SK-N-SH (cell line): ENCODE measurements around the gene PAWR. TPM values are rescaled to one million over a fixed set of nuclear protein-coding genes. Genes with fewer than 3 reads are reported as not detected.

Experiments used
- CTCF ChIA-PET: fragments of 300-600, 350-600 bp; formaldehyde crosslinking; extraction: SDS; loops from one replicate; lab custom pipeline; 2021; lab: Yijun Ruan, JAX
- POLR2A ChIA-PET: fragments of 350-600 bp; sonication (Branson Sonifier 250); formaldehyde crosslinking; extraction: SDS; loops from one replicate; lab custom pipeline; 2020; ENCODE audit warnings: antibody characterized with exemption, inconsistent platforms; lab: Yijun Ruan, JAX
- DNase-seq: peaks from one replicate; pipeline ENCODE4 v3.0.0; 2012
- H2AFZ ChIP-seq: fragments of 200-600 bp; sonication (generic); 2 replicates; pipeline ENCODE4 v1.8.1; 2016; ENCODE audit warnings: antibody characterized with exemption, mild to moderate bottlenecking, low read depth
- H3F3A ChIP-seq: fragments of 200-600 bp; sonication (generic); replicated peaks from 2 replicates; pipeline ENCODE3; 2016; ENCODE audit warnings: antibody characterized with exemption, mild to moderate bottlenecking; ENCODE audit not compliant: insufficient read depth
- H3K27ac ChIP-seq, 2 experiments: fragments of 200-500 bp in 1 of 2; fragments of 200-600 bp in 1 of 2; sonication (Bioruptor generic) in 1 of 2; sonication (generic), shearing (Covaris generic) in 1 of 2; 2 replicates each; pipeline versions ENCODE4 v1.5.1 to v1.6.1; 2014 to 2016; ENCODE audit warnings: low read depth in 2 of 2, inconsistent platforms in 1 of 2, low read length in 1 of 2, mild to moderate bottlenecking in 1 of 2, mixed read lengths in 1 of 2
- H3K27me3 ChIP-seq: fragments of 200-600 bp; sonication (generic), shearing (Covaris generic); 2 replicates; pipeline ENCODE4 v1.6.1; 2016; ENCODE audit warnings: mixed run types; ENCODE audit not compliant: insufficient read depth
- H3K36me3 ChIP-seq, 2 experiments: fragments of 200-500 bp in 1 of 2; fragments of 200-600 bp in 1 of 2; sonication (Bioruptor generic) in 1 of 2; sonication (generic) in 1 of 2; replicated peaks in 1 of 2; 2 replicates each; pipeline versions ENCODE3 to v1.5.1; 2014 to 2016; ENCODE audit warnings: low read length in 1 of 2, mild to moderate bottlenecking in 1 of 2; ENCODE audit not compliant: insufficient read depth in 2 of 2, control insufficient read depth in 1 of 2
- H3K4me1 ChIP-seq, 2 experiments: fragments of 200-500 bp in 1 of 2; fragments of 200-600 bp in 1 of 2; sonication (Bioruptor generic) in 1 of 2; sonication (generic), shearing (Covaris generic) in 1 of 2; 2 replicates each; pipeline versions ENCODE4 v1.5.1 to v1.6.1; 2014 to 2016; ENCODE audit warnings: low read depth in 1 of 2, low read length in 1 of 2, mixed run types in 1 of 2; ENCODE audit not compliant: insufficient read depth in 2 of 2, control insufficient read depth in 1 of 2
- H3K4me2 ChIP-seq: fragments of 200-600 bp; sonication (generic), shearing (Covaris generic); 2 replicates; pipeline ENCODE4 v1.6.1; 2017; ENCODE audit warnings: mixed run types
- H3K4me3 ChIP-seq, 2 experiments: fragments of 200-500 bp in 1 of 2; fragments of 200-600 bp in 1 of 2; sonication (Bioruptor generic) in 1 of 2; sonication (generic), shearing (Covaris generic) in 1 of 2; 2 replicates each; pipeline versions ENCODE4 v1.5.1 to v1.8.1; 2014 to 2016; ENCODE audit warnings: low read depth in 2 of 2, inconsistent platforms in 1 of 2, low read length in 1 of 2, mild to moderate bottlenecking in 1 of 2, mixed read lengths in 1 of 2, moderate library complexity in 1 of 2
- H3K79me2 ChIP-seq: fragments of 200-600 bp; sonication (generic); 2 replicates; pipeline ENCODE4 v1.8.1; 2017; ENCODE audit warnings: mild to moderate bottlenecking; ENCODE audit not compliant: insufficient read depth
- H3K9ac ChIP-seq: fragments of 200-600 bp; sonication (generic); 2 replicates; pipeline ENCODE4 v1.6.1; 2017; ENCODE audit warnings: mixed run types
- H3K9me2 ChIP-seq: fragments of 200-600 bp; sonication (generic); 2 replicates; pipeline ENCODE4 v1.6.1; 2017; ENCODE audit warnings: mixed run types
- H3K9me3 ChIP-seq: fragments of 200-600 bp; sonication (generic); 2 replicates; pipeline ENCODE4 v1.6.1; 2017; ENCODE audit warnings: mixed run types, mild to moderate bottlenecking, moderate library complexity
- H4K20me1 ChIP-seq: fragments of 200-600 bp; sonication (generic); 2 replicates; pipeline ENCODE4 v1.6.1; 2017; ENCODE audit warnings: mild to moderate bottlenecking, mixed run types; ENCODE audit not compliant: insufficient read depth
- CHD2 ChIP-seq: fragments of 150-350 bp; IDR thresholded peaks from 2 replicates; pipeline ENCODE4 v1.6.1; 2018; ENCODE audit warnings: low read length; ENCODE audit not compliant: partially characterized antibody
- EZH2phosphoT487 ChIP-seq: fragments of 200-600 bp; sonication (generic); IDR thresholded peaks from 2 replicates; pipeline ENCODE4 v1.6.1; 2017; ENCODE audit warnings: low read depth, mixed run types, mild to moderate bottlenecking, antibody characterized with exemption, moderate library complexity, borderline replicate concordance
- FOSL2 ChIP-seq: IDR thresholded peaks from 2 replicates; pipeline ENCODE4 v1.4.0; 2012; ENCODE audit warnings: low read depth, mild to moderate bottlenecking, moderate library complexity, borderline replicate concordance
- FOXM1 ChIP-seq: IDR thresholded peaks from 2 replicates; pipeline ENCODE4 v1.4.0; 2012; ENCODE audit warnings: low read depth, mild to moderate bottlenecking
- GABPA ChIP-seq: IDR thresholded peaks from 2 replicates; pipeline ENCODE4 v1.4.0; 2012; ENCODE audit warnings: low read depth, mild to moderate bottlenecking
- GATA2 ChIP-seq: sonication (generic); formaldehyde crosslinking; IDR thresholded peaks from 2 replicates; pipeline ENCODE4 v1.5.0; 2020; ENCODE audit warnings: mild to moderate bottlenecking, missing genetic modification reagents
- JUND ChIP-seq: IDR thresholded peaks from 2 replicates; pipeline ENCODE4 v1.4.0; 2012
- MEF2A ChIP-seq: IDR thresholded peaks from 2 replicates; pipeline ENCODE4 v1.4.0; 2012; ENCODE audit warnings: low read depth, borderline replicate concordance
- NFIC ChIP-seq: IDR thresholded peaks from 2 replicates; pipeline ENCODE4 v1.4.0; 2012; ENCODE audit warnings: borderline replicate concordance
- NRF1 ChIP-seq: IDR thresholded peaks from 2 replicates; pipeline ENCODE4 v1.6.1; 2012; ENCODE audit warnings: low read depth, mild to moderate bottlenecking, low read length
- POLR2AphosphoS5 ChIP-seq: IDR thresholded peaks from 2 replicates; pipeline ENCODE4 v1.6.1; 2012; ENCODE audit warnings: low read depth, low read length
- RAD21 ChIP-seq: IDR thresholded peaks from 2 replicates; pipeline ENCODE4 v1.6.1; 2012; ENCODE audit warnings: mild to moderate bottlenecking, low read length
- RCOR1 ChIP-seq: fragments of 150-350 bp; IDR thresholded peaks from 2 replicates; pipeline ENCODE4 v1.6.1; 2017; ENCODE audit warnings: antibody characterized with exemption, low read length
- SIN3A ChIP-seq: IDR thresholded peaks from 2 replicates; pipeline ENCODE4 v1.6.1; 2012; ENCODE audit warnings: low read depth, mild to moderate bottlenecking, low read length, moderate library complexity, borderline replicate concordance
- TEAD4 ChIP-seq: IDR thresholded peaks from 2 replicates; pipeline ENCODE4 v1.4.0; 2012; ENCODE audit warnings: mild to moderate bottlenecking, borderline replicate concordance; ENCODE audit not compliant: insufficient read depth
- YY1 ChIP-seq: IDR thresholded peaks from 2 replicates; pipeline ENCODE4 v1.4.0; 2012; ENCODE audit warnings: low read depth, mild to moderate bottlenecking
- WGBS: methylation state at CpG from one replicate; pipeline ENCODE4 v1.1.6; 2017; ENCODE audit warnings: low lambda C conversion rate; 5-methylcytosine and 5-hydroxymethylcytosine counted together
- polyA plus RNA-seq, 3 experiments: library from polyadenylated mRNA; depleted of rRNA; stranded (reverse); fragments of >200 nt; gene quantifications; 2 replicates each; pipeline ENCODE4 v1.2.3, GENCODE V29; 2012
- TF ChIP-seq, protein P1 (sequence below): IDR thresholded peaks from 2 replicates; pipeline ENCODE4 v1.4.0; 2012; ENCODE audit warnings: low read depth
- TF ChIP-seq, protein P2 (sequence below): IDR thresholded peaks from 2 replicates; pipeline ENCODE4; 2012
- TF ChIP-seq, protein P3 (sequence below): fragments of 150-350 bp; IDR thresholded peaks from 2 replicates; pipeline ENCODE4 v1.6.1; 2016; ENCODE audit warnings: mild to moderate bottlenecking, low read depth, low read length

PAWR gene
- polyA plus RNA-seq, 1 of the 3 experiments (the other 2 are of a cell fraction) = 1.8 TPM

- TF ChIP-seq CHD2 (no peak), JUND (no peak), MEF2A (no peak)
- H2AFZ ChIP-seq = 0 out of 2 replicates have a peak overlapping the region, but pooled peaks have one; percentile 6
- no peak overlapping the region for H3K27ac ChIP-seq
- H4K20me1 ChIP-seq = no peaks in the 10 kb centered on the region
- ChIA-PET POLR2A (no interaction called here), CTCF (no interaction called here)
- no peaks in the 10 kb centered on the region for H3K4me1 ChIP-seq
- H3K79me2 ChIP-seq = no peaks in the 10 kb centered on the region
- no peaks in the 10 kb centered on the region for H3K36me3 ChIP-seq
- no peaks in the 10 kb centered on the region for H3F3A ChIP-seq
- no peaks in the 10 kb centered on the region for H3K9me3 ChIP-seq
- DNase-seq = no peak
- H3K4me3 ChIP-seq = no peak overlapping the region
- no peaks in the 10 kb centered on the region for H3K9me2 ChIP-seq
- no peak overlapping the region for H3K4me2 ChIP-seq
- H3K9ac ChIP-seq = no peak overlapping the region
- peaks cover 5% of the 10 kb centered on the region; the same call in 1 of the 2 replicates for H3K27me3 ChIP-seq
- 63% methylated on average over 3 of the region's 3 CpGs for WGBS
Observed at GRCh38 chr12:79715308-79715707, 24.5 kb upstream of the PAWR start.

- Histone ChIP-seq H3K4me1 (no peaks in the 10 kb centered on the region), H3K9ac (no peak overlapping the region), H3K27ac (no peak overlapping the region), H3K4me3 (no peak overlapping the region), H2AFZ (no peak overlapping the region), H3K36me3 (no peaks in the 10 kb centered on the region), H3K9me2 (no peaks in the 10 kb centered on the region), H3K79me2 (no peaks in the 10 kb centered on the region), H3K27me3 (peaks cover 5% of the 10 kb centered on the region; the same call in 1 of the 2 replicates), H4K20me1 (no peaks in the 10 kb centered on the region), H3F3A (no peaks in the 10 kb centered on the region), H3K4me2 (no peak overlapping the region), H3K9me3 (no peaks in the 10 kb centered on the region)
- no peak for TF ChIP-seq FOXM1
- TF ChIP-seq JUND = no peak
- TF ChIP-seq, protein P1, sequence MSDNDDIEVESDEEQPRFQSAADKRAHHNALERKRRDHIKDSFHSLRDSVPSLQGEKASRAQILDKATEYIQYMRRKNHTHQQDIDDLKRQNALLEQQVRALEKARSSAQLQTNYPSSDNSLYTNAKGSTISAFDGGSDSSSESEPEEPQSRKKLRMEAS = no peak
- TF ChIP-seq GABPA = no peak
- no peak for TF ChIP-seq SIN3A
- no peak for TF ChIP-seq FOSL2
- TF ChIP-seq EZH2phosphoT487 = no peak
- no peak for TF ChIP-seq RCOR1
- TF ChIP-seq, protein P2, sequence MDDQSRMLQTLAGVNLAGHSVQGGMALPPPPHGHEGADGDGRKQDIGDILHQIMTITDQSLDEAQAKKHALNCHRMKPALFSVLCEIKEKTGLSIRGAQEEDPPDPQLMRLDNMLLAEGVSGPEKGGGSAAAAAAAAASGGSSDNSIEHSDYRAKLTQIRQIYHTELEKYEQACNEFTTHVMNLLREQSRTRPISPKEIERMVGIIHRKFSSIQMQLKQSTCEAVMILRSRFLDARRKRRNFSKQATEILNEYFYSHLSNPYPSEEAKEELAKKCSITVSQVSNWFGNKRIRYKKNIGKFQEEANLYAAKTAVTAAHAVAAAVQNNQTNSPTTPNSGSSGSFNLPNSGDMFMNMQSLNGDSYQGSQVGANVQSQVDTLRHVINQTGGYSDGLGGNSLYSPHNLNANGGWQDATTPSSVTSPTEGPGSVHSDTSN = no peak
- no peak for TF ChIP-seq TEAD4
- no peak for TF ChIP-seq POLR2AphosphoS5
- TF ChIP-seq, protein P3, sequence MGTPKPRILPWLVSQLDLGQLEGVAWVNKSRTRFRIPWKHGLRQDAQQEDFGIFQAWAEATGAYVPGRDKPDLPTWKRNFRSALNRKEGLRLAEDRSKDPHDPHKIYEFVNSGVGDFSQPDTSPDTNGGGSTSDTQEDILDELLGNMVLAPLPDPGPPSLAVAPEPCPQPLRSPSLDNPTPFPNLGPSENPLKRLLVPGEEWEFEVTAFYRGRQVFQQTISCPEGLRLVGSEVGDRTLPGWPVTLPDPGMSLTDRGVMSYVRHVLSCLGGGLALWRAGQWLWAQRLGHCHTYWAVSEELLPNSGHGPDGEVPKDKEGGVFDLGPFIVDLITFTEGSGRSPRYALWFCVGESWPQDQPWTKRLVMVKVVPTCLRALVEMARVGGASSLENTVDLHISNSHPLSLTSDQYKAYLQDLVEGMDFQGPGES = no peak
- TF ChIP-seq NRF1 = no peak
- TF ChIP-seq RAD21 = no peak
- TF ChIP-seq GATA2 (CRISPR knock-in tag) = no peak
- no peak for TF ChIP-seq YY1
- TF ChIP-seq NFIC = no peak
- no peak for DNase-seq
- 89% methylated on average over 20 of the region's 50 CpGs for WGBS
- CTCF ChIA-PET = interaction anchor here (1.7 kb wide), 1 partner anchor 27 kb away, joined by 4 read pairs; no protein-coding TSS in a partner anchor
- POLR2A ChIA-PET = no interaction called here
Observed at GRCh38 chr12:79710707-79711483, 20.1 kb upstream of the PAWR start.
